Trophoblast cell (in vitro differentiated cells and primary cell): ENCODE data around the gene MED25.

Experiments
- DNase-seq, 2 donors: peaks; one replicate each; pipeline ENCODE4 v3.0.0-alpha.2; 2016
- H2AFZ ChIP-seq: 2 replicates; pipeline ENCODE4 v1.6.1; 2013; ENCODE audit warnings: low read length, moderate library complexity, mild to moderate bottlenecking; ENCODE audit not compliant: insufficient read depth, poor library complexity
- H2AK5ac ChIP-seq: 2 replicates; pipeline ENCODE4 v1.6.1; 2013; ENCODE audit warnings: mild to moderate bottlenecking, low read length
- H2BK120ac ChIP-seq: 2 replicates; pipeline ENCODE4 v1.6.1; 2013; ENCODE audit warnings: low read length, mild to moderate bottlenecking, moderate library complexity; ENCODE audit not compliant: insufficient read depth, poor library complexity
- H2BK12ac ChIP-seq: 2 replicates; pipeline ENCODE4 v1.6.1; 2013; ENCODE audit warnings: mild to moderate bottlenecking, low read length, moderate library complexity
- H2BK5ac ChIP-seq: 2 replicates; pipeline ENCODE4 v1.6.1; 2013; ENCODE audit warnings: low read length, low read depth, moderate library complexity, mild to moderate bottlenecking; ENCODE audit not compliant: poor library complexity
- H3K14ac ChIP-seq: 2 replicates; pipeline ENCODE4 v1.6.1; 2013; ENCODE audit warnings: mild to moderate bottlenecking, low read length
- H3K18ac ChIP-seq: 2 replicates; pipeline ENCODE4 v1.6.1; 2013; ENCODE audit warnings: mild to moderate bottlenecking, low read length
- H3K23ac ChIP-seq: 2 replicates; pipeline ENCODE4 v1.6.1; 2013; ENCODE audit warnings: low read length
- H3K27ac ChIP-seq: 2 replicates; pipeline ENCODE4 v1.5.1; 2013; ENCODE audit warnings: low read depth, mild to moderate bottlenecking, inconsistent platforms, low read length, moderate library complexity
- H3K27me3 ChIP-seq: 2 replicates; pipeline ENCODE4 v1.6.1; 2013; ENCODE audit warnings: inconsistent platforms, mild to moderate bottlenecking, low read length, moderate library complexity; ENCODE audit not compliant: insufficient read depth
- H3K36me3 ChIP-seq, 2 experiments: 1 replicate in 1 of 2; 2 replicates in 1 of 2; pipeline ENCODE4 v1.6.1; 2013; ENCODE audit warnings: low read length in 2 of 2, mild to moderate bottlenecking in 2 of 2, moderate library complexity in 1 of 2; ENCODE audit not compliant: insufficient read depth in 2 of 2, control insufficient read depth in 1 of 2
- H3K4ac ChIP-seq: 2 replicates; pipeline ENCODE4 v1.6.1; 2013; ENCODE audit warnings: low read depth, mild to moderate bottlenecking, low read length, moderate library complexity
- H3K4me1 ChIP-seq, 2 experiments: 1 replicate in 1 of 2; 2 replicates in 1 of 2; pipeline ENCODE4 v1.6.1; 2013; ENCODE audit warnings: low read length in 2 of 2, mild to moderate bottlenecking in 2 of 2, moderate library complexity in 1 of 2; ENCODE audit not compliant: insufficient read depth in 2 of 2, control insufficient read depth in 1 of 2
- H3K4me2 ChIP-seq: 2 replicates; pipeline ENCODE4 v1.6.1; 2013; ENCODE audit warnings: inconsistent platforms, mild to moderate bottlenecking, low read length, moderate library complexity
- H3K4me3 ChIP-seq: 2 replicates; pipeline ENCODE4 v1.5.1; 2013; ENCODE audit warnings: mild to moderate bottlenecking, low read depth, low read length, inconsistent platforms
- H3K79me1 ChIP-seq: one replicate; pipeline ENCODE4 v1.6.1; 2013; ENCODE audit warnings: low read length
- H3K79me2 ChIP-seq: 2 replicates; pipeline ENCODE4 v1.6.1; 2013; ENCODE audit warnings: low read length, mild to moderate bottlenecking; ENCODE audit not compliant: control insufficient read depth, insufficient read depth, poor library complexity
- H3K9ac ChIP-seq: 2 replicates; pipeline ENCODE4 v1.6.1; 2013; ENCODE audit warnings: mild to moderate bottlenecking, low read length
- H3K9me3 ChIP-seq: 2 replicates; pipeline ENCODE4 v1.6.1; 2013; ENCODE audit warnings: low read depth, mild to moderate bottlenecking, control low read depth, inconsistent platforms, low read length; ENCODE audit not compliant: insufficient read depth
- H4K12ac ChIP-seq: 2 replicates; pipeline ENCODE4 v1.6.1; 2013; ENCODE audit warnings: low read depth, mild to moderate bottlenecking, low read length, moderate library complexity
- H4K8ac ChIP-seq: 2 replicates; pipeline ENCODE4 v1.6.1; 2013; ENCODE audit warnings: low read depth, mild to moderate bottlenecking, low read length, moderate library complexity
- H4K91ac ChIP-seq: one replicate; pipeline ENCODE4 v1.6.1; 2013; ENCODE audit warnings: low read depth, mild to moderate bottlenecking, low read length, moderate library complexity
- WGBS: extraction: QIAGEN DNeasy Blood & Tissue Kit; methylation state at CpG from one replicate; pipeline ENCODE4 v1.1.7; 2013; ENCODE audit warnings: missing lambda C conversion rate; ENCODE audit not compliant: insufficient read length, insufficient coverage; ENCODE audit errors: extremely low coverage; 5-methylcytosine and 5-hydroxymethylcytosine counted together

MED25 gene

DNA sequence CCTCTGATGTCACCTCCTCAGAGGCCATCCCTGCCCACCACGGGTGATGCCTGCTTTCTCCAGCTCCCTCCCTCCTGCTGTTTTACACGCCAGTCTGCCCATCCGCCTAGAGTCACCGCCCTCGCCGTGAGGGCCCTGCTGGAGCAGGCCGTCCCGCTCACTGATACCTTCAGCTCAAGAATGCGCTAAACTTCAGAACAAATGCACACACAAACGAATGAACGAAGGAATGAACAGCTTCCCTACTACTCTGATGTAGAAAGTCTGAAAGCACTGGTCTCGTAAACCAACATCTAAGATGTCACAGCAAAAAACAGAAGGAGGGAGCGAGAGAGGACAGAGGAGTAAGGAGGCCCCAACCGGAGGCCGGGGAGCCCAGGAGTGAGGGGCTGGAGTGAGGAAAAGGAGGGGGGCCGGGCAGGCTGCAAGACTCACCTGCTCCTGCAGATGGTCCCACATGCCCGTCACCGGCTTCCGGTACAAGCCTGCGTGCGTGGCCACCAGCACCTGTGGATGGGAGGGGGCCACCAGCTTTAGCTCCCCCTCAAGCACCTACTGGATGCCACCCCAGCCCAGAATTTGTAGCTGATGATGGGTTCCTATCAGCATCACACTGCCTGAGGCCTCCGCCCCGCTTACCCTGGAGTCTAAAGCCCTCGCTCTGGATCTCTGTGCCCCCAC is 45.3 kb downstream of the MED25 start:
- Histone ChIP-seq H3K79me2 (peaks cover 1% of the 10 kb centered on the region), H3K4me3 (no peak overlapping the region), H3K79me1 (peaks cover 10% of the 10 kb centered on the region), H3K18ac (no peak overlapping the region), H3K23ac (no peak overlapping the region), H3K14ac (no peak overlapping the region), H3K4me2 (no peak overlapping the region), H3K4me1 (peaks cover 6 to 19% of the 10 kb centered on the region in 2 experiments), H2BK5ac (no peak overlapping the region), H4K8ac (no peak overlapping the region), H2AK5ac (no peak overlapping the region), H2BK120ac (no peak overlapping the region), H2AFZ (no peak overlapping the region), H3K9ac (no peak overlapping the region), H3K27me3 (no peaks in the 10 kb centered on the region), H4K91ac (no peak overlapping the region), H3K4ac (no peak overlapping the region), H3K36me3 (peaks cover 57 to 64% of the 10 kb centered on the region in 2 experiments), H3K9me3 (no peaks in the 10 kb centered on the region), H2BK12ac (no peak overlapping the region), H4K12ac (no peak overlapping the region), H3K27ac (no peak overlapping the region)
- WGBS: no CpG with 5 or more reads among the region's 24 CpGs
- DNase-seq: no peak

DNA sequence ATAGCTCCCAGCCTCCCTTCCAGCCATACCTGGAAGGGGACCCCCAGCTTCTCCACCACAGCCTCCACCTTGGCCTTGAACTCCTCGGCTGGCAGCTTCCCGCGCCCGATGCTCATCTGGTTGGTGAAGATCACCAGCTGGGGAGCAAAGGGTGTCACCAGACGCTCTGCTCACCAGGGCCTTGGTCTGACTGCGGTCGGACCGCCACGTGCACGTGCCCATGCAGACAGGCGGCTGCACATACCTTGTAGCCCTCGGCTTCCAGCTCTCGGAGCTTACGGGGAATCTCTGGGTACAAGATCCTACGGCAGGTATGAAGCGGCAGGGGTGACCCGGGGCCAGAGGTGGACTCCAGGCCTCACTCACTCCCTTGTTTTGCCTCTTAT is 45.8 kb downstream of the MED25 start:
- Histone ChIP-seq H4K8ac (no peak overlapping the region), H3K23ac (no peak overlapping the region), H4K12ac (no peak overlapping the region), H3K27ac (no peak overlapping the region), H3K18ac (no peak overlapping the region), H3K4me3 (no peak overlapping the region), H3K36me3 (peaks cover 52 to 58% of the 10 kb centered on the region in 2 experiments), H3K79me1 (peaks cover 10% of the 10 kb centered on the region), H2BK12ac (no peak overlapping the region), H3K9me3 (no peaks in the 10 kb centered on the region), H3K4ac (no peak overlapping the region), H2BK5ac (no peak overlapping the region), H2AK5ac (no peak overlapping the region), H3K79me2 (peaks cover 1% of the 10 kb centered on the region), H4K91ac (no peak overlapping the region), H3K14ac (no peak overlapping the region), H2AFZ (no peak overlapping the region), H3K27me3 (no peaks in the 10 kb centered on the region), H3K4me2 (no peak overlapping the region), H2BK120ac (no peak overlapping the region), H3K4me1 (peaks cover 6 to 19% of the 10 kb centered on the region in 2 experiments), H3K9ac (no peak overlapping the region)
- DNase-seq: no peak
- WGBS: no CpG with 5 or more reads among the region's 17 CpGs

DNA sequence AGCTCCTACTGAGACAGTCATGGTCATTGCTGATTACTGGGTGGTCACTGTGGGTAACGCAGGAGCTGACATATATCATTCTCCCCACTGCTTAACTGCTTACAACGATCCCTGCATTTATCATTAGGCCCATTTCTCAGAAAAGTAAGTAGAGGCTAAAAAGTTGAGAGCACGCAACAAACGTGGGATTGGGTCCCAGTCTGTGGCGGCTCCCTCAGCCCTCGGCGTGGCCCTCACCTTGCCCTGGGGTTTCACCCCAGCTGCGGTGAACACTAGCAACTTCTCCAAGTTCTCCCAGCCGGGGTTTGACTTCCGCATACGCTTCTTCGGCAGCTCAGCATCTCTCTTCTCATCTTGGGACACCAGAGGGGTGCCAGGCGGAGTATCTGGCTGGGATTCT is 46.8 kb downstream of the MED25 start:
- Histone ChIP-seq H2BK5ac (no peak overlapping the region), H2AK5ac (no peak overlapping the region), H3K18ac (peak overlapping the region; percentile 11), H2BK12ac (no peak overlapping the region), H3K4me3 (no peak overlapping the region), H3K4ac (peak overlapping the region; percentile 16), H3K27ac (no peak overlapping the region), H3K36me3 (peaks cover 45 to 52% of the 10 kb centered on the region in 2 experiments), H3K9me3 (no peaks in the 10 kb centered on the region), H2AFZ (no peak overlapping the region), H4K12ac (no peak overlapping the region), H4K8ac (no peak overlapping the region), H3K79me2 (peaks cover 3% of the 10 kb centered on the region), H2BK120ac (no peak overlapping the region), H3K4me1 (peaks cover 9 to 15% of the 10 kb centered on the region in 2 experiments), H3K23ac (no peak overlapping the region), H3K14ac (no peak overlapping the region), H3K9ac (no peak overlapping the region), H4K91ac (no peak overlapping the region), H3K4me2 (no peak overlapping the region), H3K27me3 (no peaks in the 10 kb centered on the region), H3K79me1 (peaks cover 15% of the 10 kb centered on the region)
- DNase-seq: no peak
- no CpG with 5 or more reads among the region's 13 CpGs for WGBS

DNA sequence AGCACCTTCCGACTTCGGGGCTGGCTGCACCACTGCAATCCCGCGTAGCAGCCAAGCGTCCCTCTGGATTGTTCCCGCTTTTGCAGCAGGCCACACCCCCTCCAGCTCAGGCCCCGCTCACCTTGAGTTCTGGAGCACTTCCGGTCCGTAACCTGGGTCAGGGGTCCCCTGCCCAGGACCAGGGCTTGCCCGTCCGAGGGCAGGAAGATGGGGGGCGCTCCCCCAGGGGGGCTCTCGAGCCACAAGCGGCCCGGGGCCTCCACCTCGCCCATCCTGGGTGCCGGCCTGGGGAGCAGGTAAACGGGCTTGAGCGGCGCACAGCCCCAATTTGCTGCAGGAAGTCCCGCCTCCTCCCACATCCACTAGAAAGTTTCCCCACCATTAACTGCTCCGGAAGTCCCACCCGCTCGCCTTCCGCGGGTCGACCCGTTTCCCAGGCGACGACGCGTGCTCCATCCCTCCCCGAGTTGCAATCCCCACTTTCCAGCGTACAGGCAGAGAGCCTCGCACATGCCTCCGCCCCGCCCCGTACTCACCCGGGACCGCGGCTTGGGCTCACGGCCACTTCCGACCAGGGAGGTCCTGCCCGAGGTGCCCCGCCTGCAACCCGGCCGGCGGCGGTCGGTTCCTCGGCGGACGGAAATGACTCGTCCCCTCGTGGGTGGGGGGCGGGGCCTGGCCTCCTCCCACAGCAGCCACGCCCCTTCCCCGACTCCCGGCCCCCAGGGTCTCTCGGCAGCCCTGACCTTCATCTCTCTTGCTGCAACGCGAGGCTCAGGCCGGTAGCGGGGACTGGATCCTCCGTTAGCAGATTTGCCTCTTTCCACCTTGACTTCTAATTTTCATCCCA is 49.1 kb downstream of the MED25 start, which contains the start of gene PNKP:
PNKP (minus strand) TSS at position 644 of the 850 bp plus-strand sequence; CDS start at position 272, 372 bp downstream.
- peaks cover 18% of the 10 kb centered on the region for H3K79me1 ChIP-seq
- H3K9ac ChIP-seq: peak within 1 kb of the TSS; percentile 97
- WGBS: no CpG with 5 or more reads among the region's 65 CpGs

More for the DNA sequence above, 49.1 kb downstream of the MED25 start, which contains the start of gene PNKP:
- H2BK12ac ChIP-seq: peak within 1 kb of the TSS; percentile 28
- H2AFZ ChIP-seq: peak within 1 kb of the TSS; percentile 74
- peak within 1 kb of the TSS; percentile 93 for H3K18ac ChIP-seq
- peak within 1 kb of the TSS; percentile 87 for H2BK5ac ChIP-seq
- peak within 1 kb of the TSS; percentile 87 for H4K8ac ChIP-seq
- peak within 1 kb of the TSS; percentile 97 for H4K12ac ChIP-seq
- no peaks in the 10 kb centered on the region for H3K27me3 ChIP-seq
- no peaks in the 10 kb centered on the region for H3K9me3 ChIP-seq
- peak within 1 kb of the TSS; percentile 68 for H3K4me2 ChIP-seq
- H3K36me3 ChIP-seq: peaks cover 36 to 44% of the 10 kb centered on the region in 2 experiments
- H3K79me2 ChIP-seq: peaks cover 7% of the 10 kb centered on the region
- peak within 1 kb of the TSS; percentile 86 for H3K27ac ChIP-seq
- no peak within 1 kb of the TSS for H3K23ac ChIP-seq
- peak within 1 kb of the TSS; percentile 25 for H2AK5ac ChIP-seq
- peak; percentile 87 to 90 for DNase-seq
- H4K91ac ChIP-seq: peak within 1 kb of the TSS; percentile 85
- H3K4me3 ChIP-seq: peak within 1 kb of the TSS; percentile 92
- peak within 1 kb of the TSS; percentile 78 for H2BK120ac ChIP-seq
- peak within 1 kb of the TSS; percentile 88 for H3K4ac ChIP-seq
- H3K14ac ChIP-seq: peak within 1 kb of the TSS; percentile 92
- H3K4me1 ChIP-seq: peaks cover 15 to 24% of the 10 kb centered on the region in 2 experiments
